Activated naive CD8-positive, alpha-beta T cell treated with anti-CD3 and anti-CD28 coated beads, Interleukin-2, amount 10 ng/mL, durations not matched to agents 7 days and 5 days (primary cell): Measurements from ENCODE around the gene PLIN4. TPM values are rescaled to one million over a fixed set of nuclear protein-coding genes. Genes with fewer than 3 reads are reported as not detected.

Experiments used
- ATAC-seq: fragments of 150-1000 bp; cut with Tn5 transposase; one replicate; pipeline ENCODE4 v1.10.0; 2021; ENCODE audit warnings: low read depth, moderate library complexity
- POLR2A ChIA-PET: fragments of 350-600 bp; sonication (Branson Sonifier 250); formaldehyde crosslinking; loops from one replicate; lab custom pipeline; 2021; ENCODE audit warnings: antibody characterized with exemption; lab: Charles Lee
- DNase-seq: peaks from one replicate; pipeline ENCODE4 v3.0.0; 2021
- H3K27ac Mint-ChIP-seq: one replicate; pipeline ENCODE4 v1.8.0; 2022; ENCODE audit warnings: mild to moderate bottlenecking, mixed read lengths
- H3K27me3 Mint-ChIP-seq: one replicate; pipeline ENCODE4 v1.8.0; 2022; ENCODE audit warnings: mild to moderate bottlenecking, moderate library complexity, mixed read lengths
- H3K36me3 Mint-ChIP-seq: one replicate; pipeline ENCODE4 v1.8.0; 2021; ENCODE audit warnings: mild to moderate bottlenecking, mixed read lengths
- H3K4me1 Mint-ChIP-seq: one replicate; pipeline ENCODE4 v1.8.0; 2021; ENCODE audit warnings: mixed read lengths
- H3K4me3 Mint-ChIP-seq: one replicate; pipeline ENCODE4 v1.8.0; 2022; ENCODE audit warnings: mild to moderate bottlenecking, moderate library complexity, mixed read lengths
- H3K9me3 Mint-ChIP-seq: one replicate; pipeline ENCODE4 v1.8.0; 2021; ENCODE audit warnings: mixed read lengths
- total RNA-seq, 2 experiments: library from RNA; stranded (reverse); gene quantifications; one replicate each; pipeline ENCODE4 v1.2.3, GENCODE V29; 2021

PLIN4 gene
- total RNA-seq, 2 experiments from 2014 or later = 0.06 to 0.11 TPM

DNA sequence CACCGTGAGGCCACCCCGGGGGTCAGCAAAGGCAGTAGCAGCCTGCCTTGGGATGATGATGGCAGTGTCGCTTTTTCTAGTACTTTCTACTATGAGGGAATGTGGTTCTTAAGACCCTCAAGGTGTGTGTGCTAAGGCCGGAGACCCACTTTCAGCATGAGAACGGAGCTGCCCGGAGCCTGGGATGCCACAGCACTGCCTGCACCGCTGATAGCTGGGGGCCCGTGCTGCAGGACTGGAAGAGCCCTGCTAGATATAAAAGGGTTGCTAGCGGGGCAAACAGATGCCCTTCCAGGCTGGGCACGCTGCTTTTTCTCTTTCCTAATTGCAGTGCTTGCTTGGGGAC lies 14.5 kb downstream of the PLIN4 start:
- Mint-ChIP-seq H3K27ac (no peak overlapping the region), H3K4me1 (peaks cover 12% of the 10 kb centered on the region), H3K36me3 (peaks cover 5% of the 10 kb centered on the region), H3K27me3 (no peaks in the 10 kb centered on the region), H3K4me3 (no peak overlapping the region), H3K9me3 (no peaks in the 10 kb centered on the region)
- ATAC-seq = no peak
- POLR2A ChIA-PET = interaction anchor here (0.5 kb wide), 1 partner anchor 122 kb away, joined by 4 read pairs; no protein-coding TSS in a partner anchor
- no peak for DNase-seq

DNA sequence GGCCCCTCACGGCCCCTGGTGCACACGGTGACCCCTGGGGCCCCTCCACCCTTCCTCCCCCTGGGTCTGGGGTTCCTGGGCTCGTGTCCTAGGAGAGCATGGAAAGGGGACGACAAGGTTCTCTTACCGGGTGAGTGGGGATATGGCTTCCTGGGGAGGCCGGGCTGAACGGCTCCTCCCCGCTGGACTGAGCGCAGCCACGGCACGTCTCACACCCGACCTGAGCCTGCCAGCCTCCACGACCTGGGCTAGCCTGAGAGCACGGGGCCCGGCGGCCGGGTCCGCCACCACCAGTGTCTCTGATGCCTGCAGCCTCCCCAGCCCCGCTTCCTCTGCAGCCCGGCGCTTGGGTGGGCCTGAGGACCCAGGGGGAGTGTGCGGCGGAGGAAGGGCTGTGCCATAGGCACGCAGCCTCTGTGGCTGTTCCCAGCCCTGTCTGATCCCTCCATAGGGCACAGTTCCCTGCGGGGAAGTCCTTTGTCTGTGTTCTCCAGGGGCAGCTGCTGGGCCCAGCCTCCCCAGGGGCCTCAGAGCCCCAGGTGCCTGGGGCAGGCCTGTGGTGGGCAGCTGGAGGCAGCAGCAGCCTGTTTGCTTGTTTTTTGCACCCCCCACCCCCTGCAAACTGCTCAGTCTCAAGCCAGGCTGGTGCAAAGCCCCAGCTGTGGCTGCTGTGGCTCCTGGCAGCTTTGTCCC lies 15.0 kb downstream of the PLIN4 start:
- POLR2A ChIA-PET = no interaction called here
- peaks cover 5% of the 10 kb centered on the region for H3K36me3 Mint-ChIP-seq
- H3K4me3 Mint-ChIP-seq = no peak overlapping the region

DNA sequence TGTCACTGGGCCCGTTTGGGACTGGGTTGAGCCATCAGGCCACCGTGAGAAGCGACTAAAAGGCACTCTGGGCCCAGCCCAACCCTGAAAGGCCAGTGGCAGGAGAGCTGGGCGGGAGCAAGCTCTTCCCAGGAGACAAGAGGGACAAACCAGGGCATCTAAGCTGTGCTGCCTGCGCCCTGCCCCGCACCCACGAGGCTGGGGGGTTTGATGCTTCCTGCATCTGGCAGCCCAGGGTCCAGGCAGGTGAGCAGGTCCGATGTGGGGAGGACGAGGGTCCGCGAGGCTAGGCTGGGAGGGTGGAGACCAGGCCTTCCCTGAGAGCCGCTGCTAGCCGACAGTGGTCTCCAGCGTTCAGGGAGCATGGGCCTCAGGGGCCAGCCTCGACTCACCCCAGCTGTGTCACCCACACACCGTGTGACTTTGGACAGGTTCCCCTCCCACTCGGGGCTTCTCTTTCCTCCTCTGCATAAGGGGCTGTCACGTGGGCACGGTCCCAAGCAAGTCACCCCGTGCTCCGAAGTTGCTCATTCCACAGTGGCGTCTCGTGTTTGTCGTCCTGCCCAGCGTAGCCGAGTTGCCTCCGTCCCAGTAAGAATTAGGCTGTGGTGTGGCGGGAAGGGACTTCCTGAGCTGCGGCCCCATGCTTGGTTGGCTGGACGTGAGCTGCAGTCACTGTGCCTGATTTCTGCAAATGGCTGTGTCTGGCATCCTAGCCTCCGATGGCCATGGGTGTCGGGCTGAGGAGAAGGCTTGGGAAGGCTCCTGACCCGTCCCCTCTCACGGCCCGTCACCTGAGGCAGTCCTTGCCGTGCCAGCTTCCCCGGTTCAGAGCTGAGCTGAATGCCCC lies 15.8 kb downstream of the PLIN4 start:
- POLR2A ChIA-PET = interaction anchor here (0.6 kb wide), 1 partner anchor 121 kb away, joined by 3 read pairs; no protein-coding TSS in a partner anchor
- no peak for DNase-seq
- H3K27me3 Mint-ChIP-seq = no peaks in the 10 kb centered on the region
- ATAC-seq = no peak
- H3K4me1 Mint-ChIP-seq = peaks cover 12% of the 10 kb centered on the region
- no peak overlapping the region for H3K4me3 Mint-ChIP-seq
- no peaks in the 10 kb centered on the region for H3K9me3 Mint-ChIP-seq
- no peak overlapping the region for H3K27ac Mint-ChIP-seq
- H3K36me3 Mint-ChIP-seq = peaks cover 5% of the 10 kb centered on the region

More for the DNA sequence above, 15.0 kb downstream of the PLIN4 start:
- Mint-ChIP-seq H3K27ac (no peak overlapping the region), H3K9me3 (no peaks in the 10 kb centered on the region), H3K27me3 (no peaks in the 10 kb centered on the region), H3K4me1 (peaks cover 12% of the 10 kb centered on the region)
- no peak for DNase-seq
- ATAC-seq = no peak

GRCh38 chr19:4501691-4502090 lies 16.6 kb downstream of the PLIN4 start:
- Mint-ChIP-seq H3K27ac (no peak overlapping the region), H3K4me3 (no peak overlapping the region), H3K9me3 (no peaks in the 10 kb centered on the region), H3K4me1 (peaks cover 11% of the 10 kb centered on the region), H3K27me3 (no peaks in the 10 kb centered on the region), H3K36me3 (peaks cover 1% of the 10 kb centered on the region)
- POLR2A ChIA-PET = no interaction called here
- DNase-seq (no peak), ATAC-seq (no peak)

GRCh38 chr19:4500841-4501591 lies 17.3 kb downstream of the PLIN4 start:
- peaks cover 1% of the 10 kb centered on the region for H3K36me3 Mint-ChIP-seq
- no peak for ATAC-seq
- no peak overlapping the region for H3K4me3 Mint-ChIP-seq
- POLR2A ChIA-PET = no interaction called here
- H3K27ac Mint-ChIP-seq = no peak overlapping the region
- H3K4me1 Mint-ChIP-seq = peaks cover 5% of the 10 kb centered on the region
- DNase-seq = no peak
- H3K9me3 Mint-ChIP-seq = no peaks in the 10 kb centered on the region
- H3K27me3 Mint-ChIP-seq = no peaks in the 10 kb centered on the region

DNA sequence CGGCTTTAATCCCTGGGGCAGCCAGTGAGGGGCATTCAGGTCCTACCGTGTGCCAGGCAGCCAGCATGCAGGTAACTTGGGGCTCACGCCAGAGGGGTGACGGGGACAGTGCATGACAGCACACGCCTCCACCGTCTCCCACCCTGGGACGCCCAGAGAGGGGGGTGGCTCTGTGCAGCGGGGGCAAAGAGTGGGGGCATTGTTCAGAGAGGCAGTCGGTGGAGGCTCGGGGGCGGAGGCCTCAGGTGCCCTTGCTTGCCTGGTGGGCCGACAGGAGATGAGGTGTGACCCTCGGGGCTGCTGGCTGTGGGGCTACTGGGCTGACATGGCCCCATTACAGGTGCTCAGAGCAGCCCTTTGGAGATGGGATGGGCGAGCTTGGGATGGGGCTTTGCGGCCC lies 18.4 kb downstream of the PLIN4 start:
- Mint-ChIP-seq H3K4me3 (no peak overlapping the region), H3K36me3 (peaks cover 1% of the 10 kb centered on the region), H3K27me3 (no peaks in the 10 kb centered on the region), H3K4me1 (no peaks in the 10 kb centered on the region), H3K27ac (no peak overlapping the region), H3K9me3 (no peaks in the 10 kb centered on the region)
- POLR2A ChIA-PET = no interaction called here
- DNase-seq (no peak), ATAC-seq (no peak)

GRCh38 chr19:4499318-4499717 lies 19.0 kb downstream of the PLIN4 start:
- no peaks in the 10 kb centered on the region for H3K4me1 Mint-ChIP-seq
- no peak overlapping the region for H3K4me3 Mint-ChIP-seq
- ATAC-seq = no peak
- no peaks in the 10 kb centered on the region for H3K27me3 Mint-ChIP-seq
- POLR2A ChIA-PET = no interaction called here
- H3K36me3 Mint-ChIP-seq = peaks cover 1% of the 10 kb centered on the region
- no peak overlapping the region for H3K27ac Mint-ChIP-seq
- H3K9me3 Mint-ChIP-seq = no peaks in the 10 kb centered on the region
- no peak for DNase-seq

GRCh38 chr19:4498694-4499093 lies 19.6 kb downstream of the PLIN4 start:
- H3K9me3 Mint-ChIP-seq = no peaks in the 10 kb centered on the region
- no peak overlapping the region for H3K4me3 Mint-ChIP-seq
- POLR2A ChIA-PET = no interaction called here
- no peak for ATAC-seq
- H3K36me3 Mint-ChIP-seq = peaks cover 1% of the 10 kb centered on the region
- H3K27me3 Mint-ChIP-seq = no peaks in the 10 kb centered on the region
- H3K27ac Mint-ChIP-seq = no peak overlapping the region
- H3K4me1 Mint-ChIP-seq = no peaks in the 10 kb centered on the region
- no peak for DNase-seq

DNA sequence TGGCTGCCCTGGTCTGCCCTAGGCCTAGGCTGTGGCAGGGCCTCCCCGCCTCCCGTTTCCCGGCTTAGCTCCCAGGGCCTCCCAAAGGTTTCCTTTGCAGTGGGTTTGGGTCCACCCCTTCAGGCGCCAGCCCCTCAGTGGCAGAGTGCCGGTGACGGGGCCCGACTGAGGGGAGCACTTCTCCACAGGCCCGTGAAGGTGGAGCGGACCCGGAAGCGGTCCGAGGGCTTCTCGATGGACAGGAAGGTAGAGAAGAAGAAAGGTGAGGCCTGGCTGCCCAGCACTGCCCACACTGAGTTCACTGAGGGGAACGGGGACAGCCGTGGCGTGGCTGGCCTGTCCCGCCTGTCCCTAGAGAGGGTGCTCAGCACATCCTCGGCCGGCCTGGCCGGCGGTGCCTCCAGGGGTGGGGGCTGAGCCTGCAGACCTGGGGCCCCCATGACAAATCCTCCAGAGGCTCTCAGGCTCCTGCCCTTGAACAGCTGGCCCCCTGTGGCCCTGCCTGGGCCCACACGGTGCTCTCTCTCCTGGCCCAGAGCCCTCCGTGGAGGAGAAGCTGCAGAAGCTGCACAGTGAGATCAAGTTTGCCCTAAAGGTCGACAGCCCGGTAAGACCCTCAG lies 20.4 kb downstream of the PLIN4 start:
- no peak for ATAC-seq
- Mint-ChIP-seq H3K4me1 (no peaks in the 10 kb centered on the region), H3K27me3 (no peaks in the 10 kb centered on the region), H3K9me3 (no peaks in the 10 kb centered on the region), H3K4me3 (no peak overlapping the region), H3K27ac (no peak overlapping the region), H3K36me3 (peaks cover 1% of the 10 kb centered on the region)
- no peak for DNase-seq
- POLR2A ChIA-PET = no interaction called here

DNA sequence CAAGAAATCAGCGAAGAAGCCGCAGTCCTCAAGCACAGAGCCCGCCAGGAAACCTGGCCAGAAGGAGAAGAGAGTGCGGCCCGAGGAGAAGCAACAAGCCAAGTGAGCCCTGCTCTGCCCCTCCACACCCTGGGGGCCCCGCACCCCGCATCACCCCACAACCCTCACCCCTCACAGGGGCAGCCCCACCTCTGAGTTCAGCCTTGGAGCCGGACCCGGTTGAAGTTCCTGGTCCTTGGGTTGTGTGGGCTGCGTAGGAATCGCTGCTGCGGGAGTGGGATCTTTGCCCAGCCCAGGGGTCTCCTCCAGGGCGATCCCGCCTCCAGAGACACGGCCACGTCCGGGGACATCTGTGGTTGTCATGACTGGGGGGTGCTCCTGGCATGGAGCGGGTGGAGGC lies 22.0 kb downstream of the PLIN4 start:
- Mint-ChIP-seq H3K36me3 (peaks cover 1% of the 10 kb centered on the region), H3K9me3 (no peaks in the 10 kb centered on the region), H3K27ac (no peak overlapping the region), H3K27me3 (no peaks in the 10 kb centered on the region), H3K4me3 (no peak overlapping the region), H3K4me1 (no peaks in the 10 kb centered on the region)
- DNase-seq = no peak
- POLR2A ChIA-PET = no interaction called here
- no peak for ATAC-seq

GRCh38 chr19:4495471-4495870 lies 22.8 kb downstream of the PLIN4 start:
- ATAC-seq (no peak), DNase-seq (no peak)
- Mint-ChIP-seq H3K27me3 (no peaks in the 10 kb centered on the region), H3K4me1 (no peaks in the 10 kb centered on the region), H3K36me3 (peaks cover 2% of the 10 kb centered on the region), H3K4me3 (no peak overlapping the region), H3K27ac (no peak overlapping the region), H3K9me3 (no peaks in the 10 kb centered on the region)
- POLR2A ChIA-PET = interaction anchor here (0.6 kb wide), 1 partner anchor 12 kb away, joined by 5 read pairs; no protein-coding TSS in a partner anchor

DNA sequence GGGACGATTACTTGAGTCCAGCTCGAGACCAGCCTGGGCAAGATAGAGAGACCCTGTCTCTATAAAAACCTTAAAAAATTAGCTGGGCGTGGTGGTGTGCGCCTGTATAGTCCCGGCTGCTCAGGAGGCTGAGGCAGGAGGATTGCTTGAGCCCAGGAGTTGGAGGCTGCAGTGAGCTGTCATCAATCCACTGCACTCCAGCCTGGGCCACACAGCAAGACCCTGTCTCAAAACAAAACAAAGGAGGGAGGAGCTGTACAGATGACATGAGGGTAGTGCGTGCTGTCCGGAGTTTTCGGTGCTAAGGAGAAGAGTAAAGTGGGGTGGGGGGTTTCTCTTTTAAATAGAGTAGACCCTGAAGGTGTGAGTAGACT lies 23.6 kb downstream of the PLIN4 start:
- POLR2A ChIA-PET = no interaction called here
- Mint-ChIP-seq H3K4me1 (no peaks in the 10 kb centered on the region), H3K36me3 (peaks cover 4% of the 10 kb centered on the region), H3K4me3 (no peak overlapping the region), H3K27ac (no peak overlapping the region), H3K27me3 (no peaks in the 10 kb centered on the region), H3K9me3 (no peaks in the 10 kb centered on the region)
- ATAC-seq (no peak), DNase-seq (no peak)
